MCF 10A (cell line): ENCODE data around the gene TMEM87B. TPM values are rescaled to one million over a fixed set of nuclear protein-coding genes. Genes with fewer than 3 reads are reported as not detected.
"Not testable (repeated sequence)": the region's sequence is repeated elsewhere in the genome, so short reads cannot be mapped to it uniquely, and the experiment has no call there.

Experiments used
- BruUV-seq: library from RNA; stranded (reverse); fragments of 400-500 nt; replicated peaks from 2 replicates; lab custom pipeline; 2021; lab: Mats Ljungman, UMichigan
- CTCF ChIA-PET: fragments of 300-600 bp; sonication (Branson Sonifier 250); formaldehyde crosslinking; extraction: SDS; loops from one replicate; lab custom pipeline; 2021; ENCODE audit warnings: antibody characterized with exemption, inconsistent platforms; lab: Yijun Ruan, JAX
- POLR2A ChIA-PET: fragments of 300-600, 350-650 bp; sonication (Branson Sonifier 250); formaldehyde crosslinking; extraction: SDS; loops from one replicate; lab custom pipeline; 2020; ENCODE audit warnings: antibody characterized with exemption, inconsistent platforms; lab: Yijun Ruan, JAX
- DNase-seq: peaks from one replicate; pipeline ENCODE4 v3.0.0-alpha.2; 2018; ENCODE audit not compliant: unreplicated experiment
- H3K27ac Mint-ChIP-seq: one replicate; pipeline ENCODE4 v1.8.0; 2022; ENCODE audit warnings: mild to moderate bottlenecking, low read depth, mixed read lengths; ENCODE audit not compliant: unreplicated experiment
- H3K27me3 Mint-ChIP-seq: one replicate; pipeline ENCODE4 v1.8.0; 2022; ENCODE audit warnings: mixed read lengths; ENCODE audit not compliant: insufficient read depth, unreplicated experiment
- H3K36me3 Mint-ChIP-seq: one replicate; pipeline ENCODE4 v1.8.0; 2022; ENCODE audit warnings: mild to moderate bottlenecking, moderate library complexity, mixed read lengths; ENCODE audit not compliant: insufficient read depth, unreplicated experiment
- H3K4me1 Mint-ChIP-seq: one replicate; pipeline ENCODE4 v1.8.0; 2022; ENCODE audit warnings: mixed read lengths; ENCODE audit not compliant: insufficient read depth, unreplicated experiment
- H3K4me3 Mint-ChIP-seq: one replicate; pipeline ENCODE4 v1.8.0; 2022; ENCODE audit warnings: mild to moderate bottlenecking, moderate library complexity, mixed read lengths; ENCODE audit not compliant: unreplicated experiment
- H3K9me3 Mint-ChIP-seq: one replicate; pipeline ENCODE4 v1.8.0; 2022; ENCODE audit warnings: mixed read lengths; ENCODE audit not compliant: unreplicated experiment
- CTCF ChIP-seq: fragments of 200-600 bp; IDR thresholded peaks from one replicate; pipeline ENCODE4 v1.8.0; 2022; ENCODE audit warnings: antibody characterized with exemption, mild to moderate bottlenecking; ENCODE audit not compliant: unreplicated experiment
- intact Hi-C: fragments of 100-400 bp; cut with micrococcal nuclease; formaldehyde crosslinking; loops from 2 replicates; pipeline ENCODE4 v1.14.1; 2022
- total RNA-seq: library from RNA; stranded (reverse); gene quantifications from 2 replicates; pipeline ENCODE4 v1.2.3, GENCODE V29; 2022

Gene TMEM87B
- total RNA-seq, 1 experiment from 2014 or later: 29.1 TPM

DNA sequence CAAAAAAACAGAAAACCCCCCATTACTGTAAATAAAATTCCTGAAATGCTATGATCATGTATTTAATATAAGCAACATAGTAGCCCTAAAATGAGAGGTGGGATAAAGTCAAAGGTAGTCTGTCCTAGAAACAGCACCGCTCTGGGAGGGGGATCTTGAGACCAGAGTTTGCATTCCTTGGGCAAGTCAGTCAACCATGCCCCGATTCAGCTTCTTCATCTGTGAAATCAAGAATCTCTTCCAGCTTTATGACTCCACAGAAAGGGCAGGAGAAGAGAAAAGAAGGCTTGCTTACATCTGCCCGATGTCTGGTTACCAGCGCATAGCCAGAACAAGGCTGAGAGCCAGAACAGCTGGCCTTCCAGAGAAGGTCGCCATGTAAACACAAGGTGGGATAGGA is 81.0 kb downstream of the TMEM87B start:
- BruUV-seq: no TSS peak
- DNase-seq: no peak
- Mint-ChIP-seq H3K4me1 (peaks cover 5% of the 10 kb centered on the region), H3K27me3 (no peaks in the 10 kb centered on the region), H3K27ac (no peak overlapping the region), H3K36me3 (no peaks in the 10 kb centered on the region), H3K9me3 (no peaks in the 10 kb centered on the region), H3K4me3 (no peak overlapping the region)
- ChIA-PET CTCF (interaction anchor here (0.5 kb wide), 1 partner anchor 248 kb away, joined by 5 read pairs; no protein-coding TSS in a partner anchor), POLR2A (no interaction called here)
- intact Hi-C loops: no loop called here
- TF ChIP-seq CTCF: no peak

GRCh38 chr2:112137516-112138158 is 82.6 kb downstream of the TMEM87B start:
- no TSS peak for BruUV-seq
- TF ChIP-seq CTCF: no peak
- DNase-seq: no peak
- Mint-ChIP-seq H3K4me3 (no peak overlapping the region), H3K27me3 (no peaks in the 10 kb centered on the region), H3K36me3 (no peaks in the 10 kb centered on the region), H3K27ac (no peak overlapping the region), H3K4me1 (no peaks in the 10 kb centered on the region), H3K9me3 (no peaks in the 10 kb centered on the region)
- intact Hi-C loops: no loop called here
- POLR2A ChIA-PET: no interaction called here
- CTCF ChIA-PET: no interaction called here

DNA sequence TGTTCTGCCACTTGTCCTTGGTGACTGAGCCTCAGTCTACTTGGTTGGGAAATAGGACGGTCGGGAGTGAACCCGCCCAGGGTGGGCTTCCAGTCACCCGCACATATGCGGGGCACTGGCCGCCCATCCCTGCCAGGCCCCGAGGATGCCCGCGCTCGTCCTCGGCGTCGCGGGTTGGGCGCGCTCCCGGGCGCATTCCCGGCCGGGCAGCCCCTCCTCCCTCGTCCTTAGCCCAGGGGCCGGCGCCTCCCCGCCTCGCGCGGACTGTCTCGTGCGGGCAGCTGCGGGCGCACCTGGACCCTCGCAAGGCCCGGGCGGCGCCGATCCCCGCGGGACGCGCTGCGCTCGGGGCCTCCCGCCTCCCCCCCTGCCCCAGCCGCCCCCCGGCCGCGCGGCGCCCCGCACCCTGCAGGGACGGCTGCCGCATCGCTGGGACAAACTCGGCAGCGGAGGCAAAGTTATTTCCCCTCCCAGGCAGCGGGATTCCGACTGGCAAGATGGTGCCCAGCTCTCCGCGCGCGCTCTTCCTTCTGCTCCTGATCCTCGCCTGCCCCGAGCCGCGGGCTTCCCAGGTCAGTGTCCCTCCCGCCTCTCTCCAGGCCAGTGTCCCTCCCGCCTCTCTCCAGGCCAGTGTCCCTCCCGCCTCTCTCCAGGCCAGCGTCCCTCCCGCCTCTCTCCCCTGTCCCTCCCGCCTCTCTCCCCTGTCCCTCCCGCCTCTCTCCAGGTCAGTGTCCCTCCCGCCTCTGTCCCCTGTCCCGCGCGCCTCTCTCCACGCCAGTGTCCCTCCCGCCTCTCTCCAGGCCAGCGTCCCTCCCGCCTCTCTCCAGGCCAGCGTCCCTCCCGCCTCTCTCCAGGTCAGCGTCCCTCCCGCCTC is 83.3 kb downstream of the TMEM87B start, which contains the start of gene FBLN7:
TSS of gene FBLN7 (plus strand) at position 227 of the 874 bp plus-strand sequence. CDS start at position 498, 271 bp downstream.
- no peak for TF ChIP-seq CTCF
- H3K9me3 Mint-ChIP-seq: no peaks in the 10 kb centered on the region
- H3K36me3 Mint-ChIP-seq: no peaks in the 10 kb centered on the region
- H3K27ac Mint-ChIP-seq: no peak within 1 kb of the TSS
- no TSS peak for BruUV-seq
- H3K4me1 Mint-ChIP-seq: no peaks in the 10 kb centered on the region
- intact Hi-C loops: no loop called here
- H3K4me3 Mint-ChIP-seq: no peak within 1 kb of the TSS
- CTCF ChIA-PET: no interaction called here
- no peak for DNase-seq
- H3K27me3 Mint-ChIP-seq: no peaks in the 10 kb centered on the region
- POLR2A ChIA-PET: no interaction called here

DNA sequence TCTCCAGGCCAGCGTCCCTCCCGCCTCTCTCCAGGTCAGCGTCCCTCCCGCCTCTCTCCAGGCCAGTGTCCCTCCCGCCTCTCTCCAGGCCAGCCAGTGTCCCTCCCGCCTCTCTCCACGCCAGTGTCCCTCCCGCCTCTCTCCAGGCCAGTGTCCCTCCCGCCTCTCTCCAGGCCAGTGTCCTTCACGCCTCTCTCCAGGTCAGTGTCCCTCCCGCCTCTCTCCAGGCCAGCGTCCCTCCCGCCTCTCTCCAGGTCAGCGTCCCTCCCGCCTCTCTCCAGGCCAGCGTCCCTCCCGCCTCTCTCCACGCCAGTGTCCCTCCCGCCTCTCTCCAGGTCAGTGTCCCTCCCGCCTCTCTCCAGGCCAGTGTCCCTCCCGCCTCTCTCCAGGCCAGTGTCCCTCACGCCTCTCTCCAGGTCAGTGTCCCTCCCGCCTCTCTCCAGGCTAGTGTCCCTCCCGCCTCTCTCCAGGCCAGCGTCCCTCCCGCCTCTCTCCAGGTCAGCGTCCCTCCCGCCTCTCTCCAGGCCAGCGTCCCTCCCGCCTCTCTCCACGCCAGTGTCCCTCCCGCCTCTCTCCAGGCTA is 84.1 kb downstream of the TMEM87B start:
- H3K4me3 Mint-ChIP-seq, intact Hi-C loops, H3K27me3 Mint-ChIP-seq, DNase-seq, H3K36me3 Mint-ChIP-seq, H3K9me3 Mint-ChIP-seq, H3K4me1 Mint-ChIP-seq, H3K27ac Mint-ChIP-seq, POLR2A ChIA-PET, BruUV-seq, CTCF ChIA-PET: not testable (repeated sequence)

GRCh38 chr2:112139661-112140204 is 84.7 kb downstream of the TMEM87B start:
- BruUV-seq, H3K9me3 Mint-ChIP-seq, H3K36me3 Mint-ChIP-seq, CTCF ChIA-PET, H3K4me1 Mint-ChIP-seq, POLR2A ChIA-PET, intact Hi-C loops, H3K27me3 Mint-ChIP-seq, DNase-seq, H3K4me3 Mint-ChIP-seq, H3K27ac Mint-ChIP-seq: not testable (repeated sequence)
